GM21447 (cell line): ENCODE results near the gene P3H3.

Experiments used
- ATAC-seq: cut with Tn5 transposase; IDR thresholded peaks from one replicate; pipeline ENCODE4 v1.9.1; 2021; ENCODE audit not compliant: unreplicated experiment

P3H3 gene

GRCh38 chr12:6827982-6828780, at the start of gene P3H3:
TSS of gene P3H3 (plus strand) at chr12:6828407. CDS start at chr12:6828441, 34 bp downstream.
- no peak for ATAC-seq

DNA sequence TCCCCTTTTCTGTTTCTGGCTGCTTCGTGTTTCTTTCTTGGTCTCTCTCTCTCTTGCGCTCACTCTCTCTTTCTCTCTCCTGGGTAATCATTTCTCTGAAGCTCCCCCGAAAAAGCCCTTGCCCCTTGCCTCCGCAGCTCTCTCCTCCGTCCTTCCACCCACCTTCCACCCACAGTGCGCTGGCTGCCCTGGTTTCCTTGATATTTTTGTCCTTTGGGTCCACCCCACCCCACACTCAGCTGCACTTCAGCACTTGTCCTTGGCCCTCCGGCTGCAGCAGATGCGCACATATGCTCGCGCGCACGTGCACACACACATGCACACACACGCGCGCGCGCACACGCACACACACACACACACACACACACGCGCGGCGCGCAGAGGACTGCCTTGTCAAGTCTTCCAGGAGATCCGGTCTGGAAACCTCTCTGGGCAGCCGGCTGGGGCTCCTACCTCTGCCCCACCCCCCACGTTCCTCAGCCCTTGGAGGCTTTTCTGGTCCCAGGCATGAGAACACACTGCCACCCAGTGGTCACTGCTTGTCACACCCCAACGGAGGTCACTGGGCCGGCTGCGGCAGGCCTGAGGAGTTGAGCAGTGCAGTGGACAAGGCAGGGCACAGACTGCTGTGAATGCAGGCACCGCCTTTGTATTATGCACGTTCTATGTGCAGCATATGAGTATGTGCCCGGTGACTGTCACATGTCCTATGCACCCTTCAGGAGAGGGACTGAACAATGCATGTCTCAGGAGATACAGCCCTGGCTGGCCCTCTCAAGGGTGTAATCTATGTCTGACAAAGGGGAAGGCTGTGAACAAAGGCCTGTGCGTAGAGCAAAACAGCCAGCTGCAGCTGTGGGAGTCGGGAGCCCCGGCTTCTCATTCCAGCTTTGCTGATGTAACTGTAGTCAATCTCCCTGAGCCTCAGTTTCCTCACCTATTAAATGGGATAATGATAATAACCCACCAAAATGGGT, 49.3 kb upstream of the P3H3 start:
- peak; percentile 78 for ATAC-seq

DNA sequence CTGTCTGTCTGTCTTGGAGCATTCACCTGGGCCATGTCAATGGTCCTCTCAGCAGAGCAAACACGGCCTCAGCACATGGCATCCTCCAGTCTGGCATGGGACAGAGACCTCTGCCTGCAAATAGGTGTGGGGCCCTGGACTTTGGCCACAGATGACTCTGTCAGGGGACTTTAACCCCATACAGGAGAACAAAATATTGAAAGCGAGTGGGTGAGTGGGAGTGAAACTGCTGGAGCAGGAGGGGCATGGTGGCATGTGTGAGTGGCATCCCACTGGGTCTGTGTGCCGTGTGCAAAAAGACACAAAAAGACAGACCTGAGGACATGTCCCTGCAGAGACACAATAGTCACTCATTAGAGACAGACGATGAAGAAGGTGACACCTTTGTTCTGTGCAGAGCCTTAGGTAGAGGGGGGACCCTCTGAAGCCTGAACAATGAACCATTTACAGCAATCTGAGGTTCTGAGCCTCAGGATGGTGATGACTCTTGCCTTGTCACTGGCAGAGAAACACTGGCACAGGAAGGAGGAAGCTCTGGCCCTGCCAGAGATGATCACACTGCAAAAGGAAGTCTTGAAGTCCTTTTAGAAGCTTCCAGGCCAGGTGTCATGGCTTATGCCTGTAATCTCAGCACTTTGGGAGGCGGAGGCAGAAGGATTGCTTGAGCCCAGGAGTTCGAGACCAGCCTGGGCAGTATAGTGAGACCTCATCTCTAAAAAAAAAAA, 48.3 kb upstream of the P3H3 start:
- no peak for ATAC-seq

GRCh38 chr12:6780573-6780972, 47.6 kb upstream of the P3H3 start:
- no peak for ATAC-seq

GRCh38 chr12:6782119-6782518, 46.1 kb upstream of the P3H3 start:
- ATAC-seq, result no peak

DNA sequence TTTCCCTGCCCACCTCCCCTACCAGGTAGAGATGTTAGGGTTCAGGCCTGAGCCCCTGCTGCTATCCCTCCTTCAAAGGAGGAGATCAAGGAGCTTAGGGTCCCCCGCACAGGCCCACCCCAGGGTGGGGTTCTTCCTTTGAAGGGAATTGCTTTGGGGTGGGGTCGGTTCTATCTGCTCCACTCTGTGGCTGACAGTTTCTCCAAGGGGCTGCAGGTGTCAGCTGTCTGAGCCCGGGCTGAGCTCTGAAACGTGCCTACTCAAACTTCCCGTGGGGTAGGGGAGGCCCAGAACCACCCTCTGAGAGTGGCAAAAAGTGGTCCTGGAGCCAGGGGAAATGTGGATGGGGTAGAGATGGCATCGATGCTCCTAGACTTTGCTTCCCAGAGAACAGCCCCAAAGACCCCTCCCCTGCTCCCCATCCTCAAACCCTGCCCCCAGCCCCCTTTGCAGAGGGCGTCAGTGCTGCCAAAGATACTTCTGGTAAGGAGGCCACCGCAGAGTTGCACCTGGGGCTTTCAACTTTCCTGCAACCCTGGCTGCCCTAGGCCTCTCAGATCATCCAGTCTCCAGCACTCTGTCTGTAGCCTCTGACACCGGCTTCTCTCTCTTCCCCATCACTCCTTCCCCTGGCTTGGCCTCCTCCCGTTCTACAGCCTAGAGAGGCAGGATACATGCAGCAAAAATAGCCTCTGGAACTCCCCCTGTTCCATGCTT, 45.2 kb upstream of the P3H3 start:
- no peak for ATAC-seq

DNA sequence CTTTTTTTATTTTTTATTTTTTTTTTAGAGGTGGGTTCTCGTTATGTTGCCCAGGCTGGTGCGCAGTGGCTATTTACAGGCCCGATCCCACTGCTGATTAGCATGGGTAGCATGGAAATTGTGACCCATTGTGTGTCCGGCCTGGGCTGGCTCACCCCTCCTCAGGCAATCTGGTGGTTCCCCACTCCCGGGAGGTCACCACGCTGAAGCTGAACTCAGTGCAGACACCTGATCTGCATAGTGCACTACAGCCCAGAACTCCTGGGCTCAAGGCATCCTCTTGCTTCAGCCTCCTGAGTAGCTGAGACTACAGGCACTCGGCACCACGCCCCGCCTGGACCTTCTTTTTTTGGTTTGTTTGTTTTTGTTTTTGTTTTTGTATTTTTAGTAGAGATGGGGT, 44.4 kb upstream of the P3H3 start:
- ATAC-seq, result no peak

GRCh38 chr12:6784296-6784695, 43.9 kb upstream of the P3H3 start:
- no peak for ATAC-seq

DNA sequence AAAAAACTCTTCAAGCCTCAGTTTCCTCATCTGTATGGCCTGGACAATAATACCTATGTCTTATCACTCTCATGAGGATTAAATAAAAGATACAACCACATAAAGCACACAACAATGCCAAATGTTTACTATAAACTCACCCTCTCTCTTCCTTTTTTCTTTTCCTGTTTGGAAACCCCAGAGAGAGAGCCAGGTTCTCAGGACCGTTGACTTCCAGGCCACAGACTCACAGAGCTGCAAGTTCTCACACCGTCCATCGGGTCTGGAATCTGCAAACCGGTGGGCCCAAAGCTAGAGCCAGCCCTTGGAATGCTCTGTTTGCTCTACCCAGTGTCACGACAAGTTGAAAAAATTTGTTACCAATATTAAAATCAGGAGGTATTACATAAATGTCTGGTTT, 43.4 kb upstream of the P3H3 start:
- no peak for ATAC-seq

GRCh38 chr12:6786416-6787094, 41.7 kb upstream of the P3H3 start:
- no peak for ATAC-seq

DNA sequence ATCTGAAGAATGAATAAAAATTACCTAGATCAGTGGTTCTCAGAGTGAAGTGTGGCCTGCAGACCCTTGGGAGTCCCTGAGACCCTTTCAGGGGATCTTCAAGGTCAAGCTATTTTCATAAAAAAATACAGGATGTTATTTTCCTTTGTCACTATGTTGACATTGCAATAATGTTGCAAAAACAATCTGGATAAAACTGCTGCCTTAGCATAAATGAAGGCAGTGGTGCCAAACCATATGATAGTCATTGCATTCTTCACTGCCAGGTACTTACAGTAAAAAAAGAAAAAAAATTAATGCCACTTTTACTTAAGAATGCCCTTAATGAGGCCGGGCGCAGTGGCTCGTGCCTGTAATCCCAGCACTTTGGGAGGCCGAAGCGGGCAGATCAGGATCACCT, 40.9 kb upstream of the P3H3 start:
- ATAC-seq, result no peak

DNA sequence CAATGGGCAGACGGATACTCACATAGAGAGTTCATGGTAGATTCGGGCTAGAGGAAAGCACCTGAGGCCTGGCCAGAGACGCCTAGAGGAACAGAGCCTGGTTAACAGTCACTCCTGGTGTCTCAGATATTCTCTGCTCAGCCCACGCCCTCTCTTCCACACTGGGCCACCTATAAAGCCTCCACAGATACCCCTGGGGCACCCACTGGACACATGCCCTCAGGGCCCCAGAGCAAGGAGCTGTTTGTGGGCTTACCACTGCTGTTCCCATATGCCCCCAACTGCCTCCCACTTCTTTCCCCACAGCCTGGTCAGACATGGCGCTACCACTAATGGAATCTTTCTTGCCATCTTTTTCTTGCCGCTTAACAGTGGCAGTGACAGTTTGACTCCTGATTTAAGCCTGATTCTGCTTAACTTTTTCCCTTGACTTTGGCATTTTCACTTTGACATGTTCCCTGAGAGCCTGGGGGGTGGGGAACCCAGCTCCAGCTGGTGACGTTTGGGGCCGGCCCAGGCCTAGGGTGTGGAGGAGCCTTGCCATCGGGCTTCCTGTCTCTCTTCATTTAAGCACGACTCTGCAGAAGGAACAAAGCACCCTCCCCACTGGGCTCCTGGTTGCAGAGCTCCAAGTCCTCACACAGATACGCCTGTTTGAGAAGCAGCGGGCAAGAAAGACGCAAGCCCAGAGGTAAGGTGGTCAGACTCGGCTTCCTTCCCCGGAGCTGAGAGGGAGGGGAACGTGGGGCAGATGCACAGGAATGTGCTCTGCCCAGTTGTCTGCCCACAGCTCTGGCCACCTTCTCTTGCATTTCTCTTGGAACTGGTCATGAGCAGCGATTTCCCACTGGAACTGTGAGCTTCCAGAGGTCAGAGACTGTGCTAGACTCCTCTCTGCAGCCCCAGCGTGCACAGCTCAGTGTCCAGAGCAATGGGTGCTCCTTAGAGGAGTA, 39.0 kb upstream of the P3H3 start, which contains the start of gene CD4:
TSS of gene CD4 (plus strand) at position 557 of the 953 bp plus-strand sequence. CDS start 10,611 bp downstream, outside the sequence.
- ATAC-seq, result no peak

- no peak for ATAC-seq
Measured at GRCh38 chr12:6790496-6791150, 37.6 kb upstream of the P3H3 start.

- ATAC-seq, result no peak
Measured at GRCh38 chr12:6791931-6792520, 36.2 kb upstream of the P3H3 start.

DNA sequence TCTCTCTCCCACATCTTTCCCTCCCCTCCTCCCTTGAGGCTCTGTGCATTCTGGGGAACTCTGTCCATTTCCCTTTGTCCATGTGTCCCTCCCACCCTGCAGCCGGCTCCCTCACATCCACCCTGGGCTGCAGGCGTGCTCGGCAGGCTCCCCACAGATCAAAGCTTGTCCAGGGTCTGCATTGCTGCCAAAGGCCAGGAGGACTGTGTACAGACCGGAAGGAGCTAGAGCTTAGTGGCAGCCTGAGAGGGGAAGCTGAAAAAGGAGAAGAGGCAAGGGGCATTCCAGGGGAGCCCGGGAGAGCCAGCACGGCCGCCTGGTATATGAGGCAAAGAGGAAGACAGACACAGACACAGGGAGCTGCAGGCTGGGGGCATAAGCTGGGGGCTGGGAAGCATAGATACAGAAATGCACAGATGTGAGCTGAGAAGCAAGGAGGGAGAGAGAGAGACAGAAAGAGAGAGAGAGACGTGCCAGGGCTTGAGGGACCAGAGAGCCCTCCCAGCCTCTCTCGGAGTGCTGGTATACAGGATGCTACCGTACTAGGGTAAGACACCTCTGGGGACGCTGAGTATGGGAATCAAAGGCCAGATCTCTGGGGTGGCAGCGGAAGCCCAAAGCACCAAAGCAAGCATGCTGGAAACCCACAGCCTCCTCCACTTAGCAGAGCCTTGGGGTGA, 35.5 kb upstream of the P3H3 start:
- peak; percentile 57 for ATAC-seq

- ATAC-seq, result no peak
Measured at GRCh38 chr12:6795088-6795487, 33.1 kb upstream of the P3H3 start.

DNA sequence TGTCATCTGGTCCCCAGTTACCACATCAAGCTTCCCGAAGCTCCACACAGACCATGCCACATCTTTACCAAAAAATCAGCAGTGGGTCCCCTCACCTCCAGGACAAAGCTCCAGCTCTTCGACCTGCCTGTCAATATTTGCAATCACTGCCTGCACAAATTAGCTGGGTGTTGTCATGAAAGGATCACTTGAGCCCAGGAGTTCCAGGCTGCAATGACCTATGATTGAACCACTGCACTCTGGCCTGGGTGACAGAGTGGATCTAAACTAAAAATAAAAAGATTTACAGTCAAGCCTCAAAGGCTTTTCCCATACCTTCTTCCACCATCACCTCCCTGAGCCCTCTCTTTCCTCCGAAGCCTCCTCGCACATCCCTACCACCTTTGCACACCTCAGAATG, 31.6 kb upstream of the P3H3 start:
- no peak for ATAC-seq
